ENCODE measurements around the gene PPP1R12A.

- no peak for TF ChIP-seq CTCF (IDR thresholded peaks at IDR 0.05)
- TF ChIP-seq POLR2A (IDR thresholded peaks at IDR 0.05) = no peak
- no peak for TF ChIP-seq EP300 (IDR thresholded peaks at IDR 0.05)
These were observed 170.3 kb downstream of the PPP1R12A start for GRCh38 chr12:79764641-79765040.
